Left lung (tissue), 10 donors: Measurements from ENCODE around the gene CORO1C. TPM values are rescaled to one million over a fixed set of nuclear protein-coding genes. Genes with fewer than 3 reads are reported as not detected.

Experiments used
- ATAC-seq: fragments of 200-7000 bp; cut with Tn5 transposase; one replicate; pipeline ENCODE4 v1.9.1; 2020; ENCODE audit warnings: moderate library complexity
- DNase-seq, 4 donors: peaks; one replicate each; pipeline ENCODE4 v3.0.0-alpha.2; 2013 to 2020
- H3K27ac ChIP-seq, 2 donors: fragments of 200-600 bp; sonication (generic) in 1 of 2; one replicate each; pipeline versions ENCODE4 v1.5.0 to v1.8.0; 2020 to 2021
- H3K27me3 ChIP-seq, 2 donors: fragments of 200-600 bp; sonication (generic) in 1 of 2; one replicate each; pipeline versions ENCODE4 v1.5.0 to v1.8.0; 2020 to 2021
- H3K36me3 ChIP-seq, 2 donors: fragments of 200-600 bp; sonication (generic) in 1 of 2; one replicate each; pipeline versions ENCODE4 v1.5.0 to v1.8.0; 2020 to 2021
- H3K4me1 ChIP-seq, 2 donors: fragments of 200-600 bp; one replicate each; pipeline ENCODE4 v1.8.0; 2021
- H3K4me3 ChIP-seq, 2 donors: fragments of 200-600 bp; sonication (generic) in 1 of 2; one replicate each; pipeline versions ENCODE4 v1.5.0 to v1.8.0; 2020 to 2021; ENCODE audit warnings: mild to moderate bottlenecking in 1 of 2
- H3K9me3 ChIP-seq, 2 donors: fragments of 200-600 bp; sonication (generic) in 1 of 2; one replicate each; pipeline versions ENCODE4 v1.5.0 to v1.8.0; 2020 to 2021
- intact Hi-C, 2 donors: fragments of 100-400 bp; cut with DNase I; formaldehyde crosslinking; loops; one replicate each; pipeline versions ENCODE4 v1.11.2 to v1.14.2; 2022
- polyA plus RNA-seq, 6 donors: library from polyadenylated mRNA; unstranded; fragments of 120-200 nt; gene quantifications; one replicate each; pipeline ENCODE4 v1.2.1, GENCODE V29; 2013; ENCODE audit not compliant: insufficient read length in 6 of 6
- total RNA-seq, 2 donors: library from RNA; stranded (reverse); fragmentation: NEBNext Ultra II Directional; extraction: Animal tissue kit (Norgen Biotek cat#: 25700); gene quantifications; one replicate each; pipeline ENCODE4 v1.2.1, GENCODE V29; 2021
- TF ChIP-seq, protein P1 (sequence below), 2 donors: fragments of 200-600 bp; sonication (generic) in 1 of 2; IDR thresholded peaks; one replicate each; pipeline versions ENCODE4 v1.5.0 to v1.8.0; 2021; ENCODE audit warnings: antibody characterized with exemption in 2 of 2
- donor health status: DM: no; HTN: yes; CAD: no.
- donor health status: DM: no; HTN: no; CAD: no.

The CORO1C gene
- total and polyA plus RNA-seq, 8 donors: 77.7 to 282 (median 85.9) TPM

DNA sequence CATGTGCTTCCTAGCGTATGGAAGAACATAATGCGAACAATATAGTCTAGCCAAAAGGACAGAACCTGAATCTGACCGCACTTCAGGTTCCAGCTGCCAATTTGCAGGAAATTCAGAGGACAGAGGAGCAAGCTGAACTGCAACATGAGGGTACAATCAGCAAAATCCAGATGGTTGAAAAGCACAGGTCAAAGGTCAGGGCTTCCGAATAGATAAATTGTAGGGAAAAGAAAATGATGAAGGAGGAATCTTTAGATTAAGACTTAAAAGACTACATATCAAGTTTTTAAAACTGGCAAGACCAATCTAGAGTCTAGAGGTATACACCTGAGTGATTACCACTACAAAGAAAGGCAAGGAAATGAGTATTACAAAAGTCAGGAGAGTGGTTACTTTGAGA, 55.5 kb downstream of the CORO1C start:
- no peak overlapping the region for H3K27ac ChIP-seq

DNA sequence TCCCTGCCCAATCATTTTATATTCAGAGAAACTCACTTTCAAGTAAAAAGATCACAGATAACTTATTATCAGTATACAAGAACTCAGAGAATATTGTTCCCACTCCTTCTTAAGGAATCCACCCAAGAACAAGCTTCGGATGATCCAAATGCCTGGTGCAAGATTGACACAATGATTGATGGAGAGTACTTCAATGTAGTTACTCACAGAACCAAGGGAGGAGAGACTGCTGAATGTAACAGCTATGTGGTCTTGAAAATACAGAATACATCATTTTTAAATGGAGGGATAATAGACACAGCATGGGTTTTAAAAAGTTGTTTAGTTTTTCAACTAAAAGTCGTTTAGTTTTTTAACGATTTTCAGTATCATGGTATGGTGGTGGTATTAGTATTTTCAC, 59.3 kb downstream of the CORO1C start:
- no peaks in the 10 kb centered on the region for H3K27me3 ChIP-seq
- H3K4me3 ChIP-seq: no peak overlapping the region
- H3K9me3 ChIP-seq: no peaks in the 10 kb centered on the region
- intact Hi-C loops: no loop called here
- TF ChIP-seq, protein P1, sequence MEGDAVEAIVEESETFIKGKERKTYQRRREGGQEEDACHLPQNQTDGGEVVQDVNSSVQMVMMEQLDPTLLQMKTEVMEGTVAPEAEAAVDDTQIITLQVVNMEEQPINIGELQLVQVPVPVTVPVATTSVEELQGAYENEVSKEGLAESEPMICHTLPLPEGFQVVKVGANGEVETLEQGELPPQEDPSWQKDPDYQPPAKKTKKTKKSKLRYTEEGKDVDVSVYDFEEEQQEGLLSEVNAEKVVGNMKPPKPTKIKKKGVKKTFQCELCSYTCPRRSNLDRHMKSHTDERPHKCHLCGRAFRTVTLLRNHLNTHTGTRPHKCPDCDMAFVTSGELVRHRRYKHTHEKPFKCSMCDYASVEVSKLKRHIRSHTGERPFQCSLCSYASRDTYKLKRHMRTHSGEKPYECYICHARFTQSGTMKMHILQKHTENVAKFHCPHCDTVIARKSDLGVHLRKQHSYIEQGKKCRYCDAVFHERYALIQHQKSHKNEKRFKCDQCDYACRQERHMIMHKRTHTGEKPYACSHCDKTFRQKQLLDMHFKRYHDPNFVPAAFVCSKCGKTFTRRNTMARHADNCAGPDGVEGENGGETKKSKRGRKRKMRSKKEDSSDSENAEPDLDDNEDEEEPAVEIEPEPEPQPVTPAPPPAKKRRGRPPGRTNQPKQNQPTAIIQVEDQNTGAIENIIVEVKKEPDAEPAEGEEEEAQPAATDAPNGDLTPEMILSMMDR (IDR thresholded peaks at IDR 0.05): no peak
- H3K27ac ChIP-seq: no peak overlapping the region
- peaks cover 0 to 26% of the 10 kb centered on the region in 2 donors for H3K36me3 ChIP-seq
- ATAC-seq: no peak
- H3K4me1 ChIP-seq: peaks cover 6 to 27% of the 10 kb centered on the region in 2 donors
- DNase-seq: no peak

More for the DNA sequence above, 55.5 kb downstream of the CORO1C start:
- TF ChIP-seq, protein P1 (IDR thresholded peaks at IDR 0.05): no peak
- DNase-seq (no peak), ATAC-seq (no peak)
- no peaks in the 10 kb centered on the region for H3K9me3 ChIP-seq
- peaks cover 0 to 8% of the 10 kb centered on the region in 2 donors for H3K4me1 ChIP-seq
- intact Hi-C loops: no loop called here
- no peak overlapping the region for H3K4me3 ChIP-seq
- no peaks in the 10 kb centered on the region for H3K27me3 ChIP-seq
- H3K36me3 ChIP-seq: peaks cover 0 to 38% of the 10 kb centered on the region in 2 donors

DNA sequence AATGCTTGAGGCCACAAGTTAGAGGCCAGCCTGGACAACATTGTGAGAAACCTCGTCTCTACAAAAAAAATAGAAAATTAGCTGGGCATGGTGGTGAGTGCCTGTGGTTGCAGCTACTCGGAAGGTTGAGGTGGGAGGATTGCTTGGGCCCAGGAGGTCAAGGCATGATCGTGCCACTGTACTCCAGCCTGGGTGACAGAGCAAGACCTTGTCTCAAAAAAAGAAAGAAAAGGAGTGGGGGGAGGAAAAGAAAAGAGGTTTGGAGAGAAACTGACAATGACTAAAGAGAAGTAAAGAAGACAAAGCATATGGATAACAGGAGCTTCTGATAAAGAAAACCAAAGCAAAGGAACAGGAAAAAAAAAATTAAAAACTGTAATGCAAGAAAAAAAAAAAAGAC, 60.2 kb downstream of the CORO1C start:
- no peak overlapping the region for H3K4me3 ChIP-seq
- H3K9me3 ChIP-seq: no peaks in the 10 kb centered on the region
- peaks cover 15 to 37% of the 10 kb centered on the region in 2 donors for H3K4me1 ChIP-seq
- H3K27ac ChIP-seq: no peak overlapping the region
- H3K36me3 ChIP-seq: peaks cover 0 to 21% of the 10 kb centered on the region in 2 donors
- intact Hi-C loops: no loop called here
- TF ChIP-seq, protein P1 (IDR thresholded peaks at IDR 0.05): no peak
- DNase-seq: no peak
- no peak for ATAC-seq
- no peaks in the 10 kb centered on the region for H3K27me3 ChIP-seq

DNA sequence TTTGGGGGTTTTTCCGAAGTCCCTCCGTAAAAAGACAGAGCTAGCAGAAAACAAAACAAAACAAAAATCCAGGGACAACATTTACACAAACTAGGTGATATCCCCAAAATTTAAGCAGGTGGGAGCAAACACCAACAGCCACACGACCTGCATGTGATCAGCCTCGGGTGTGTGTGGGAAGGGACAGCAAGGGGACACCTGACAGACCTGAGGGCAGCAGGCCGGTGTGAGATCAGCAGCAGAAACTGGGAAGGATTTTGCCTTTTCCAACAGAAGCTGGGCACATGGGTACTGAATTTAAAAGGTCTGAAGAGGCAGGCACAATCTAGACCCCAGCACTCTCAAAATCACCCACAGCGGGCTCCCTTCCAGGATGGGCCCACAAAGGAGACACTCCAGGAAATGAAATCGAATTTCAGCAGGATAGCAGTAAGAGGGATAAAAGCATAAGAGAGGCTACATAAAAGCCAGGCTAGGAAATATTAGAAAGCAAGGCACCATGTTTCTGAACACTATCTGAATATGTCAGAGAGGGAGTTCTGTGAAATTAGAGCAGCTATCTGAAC, 61.2 kb downstream of the CORO1C start:
- no peak overlapping the region for H3K27ac ChIP-seq
- DNase-seq: no peak
- peaks cover 0 to 15% of the 10 kb centered on the region in 2 donors for H3K36me3 ChIP-seq
- no peaks in the 10 kb centered on the region for H3K9me3 ChIP-seq
- TF ChIP-seq, protein P1 (IDR thresholded peaks at IDR 0.05): no peak
- intact Hi-C loops: no loop called here
- ATAC-seq: no peak
- no peak overlapping the region for H3K4me3 ChIP-seq
- no peaks in the 10 kb centered on the region for H3K27me3 ChIP-seq
- peaks cover 22 to 46% of the 10 kb centered on the region in 2 donors for H3K4me1 ChIP-seq

DNA sequence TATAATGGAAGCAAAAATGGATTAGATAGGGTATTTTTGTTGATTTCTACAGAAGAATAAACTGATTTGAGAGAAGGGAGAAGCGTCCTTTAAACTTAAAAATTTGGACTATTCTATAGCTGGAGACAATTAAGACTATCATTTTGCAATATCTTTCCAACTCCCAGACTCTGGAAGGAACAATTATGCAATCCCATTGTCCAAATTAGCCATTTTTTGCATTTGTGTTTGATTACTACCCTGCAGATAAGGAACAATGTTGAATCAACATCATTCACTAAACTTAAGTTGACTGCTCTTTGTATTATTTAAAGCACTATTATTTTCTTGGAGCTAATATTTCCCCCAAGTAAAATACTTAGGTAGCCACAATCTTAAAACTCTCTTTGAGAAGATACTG, 62.8 kb downstream of the CORO1C start:
- H3K4me1 ChIP-seq: peaks cover 28 to 63% of the 10 kb centered on the region in 2 donors
- ATAC-seq (no peak), DNase-seq (peak in 1 of 4 donors; percentile 41)
- peak overlapping the region in 1 of 2 donors; percentile 86 for H3K27ac ChIP-seq
- TF ChIP-seq, protein P1 (IDR thresholded peaks at IDR 0.05): no peak
- no peaks in the 10 kb centered on the region for H3K9me3 ChIP-seq
- intact Hi-C loops: loop anchor here in 1 of 2 donors (5.0 kb wide), 1 partner anchor 134 kb away; no protein-coding TSS in a partner anchor
- peaks cover 0 to 4% of the 10 kb centered on the region in 2 donors for H3K36me3 ChIP-seq
- no peaks in the 10 kb centered on the region for H3K27me3 ChIP-seq
- no peak overlapping the region for H3K4me3 ChIP-seq
